Body of pancreas (tissue), 4 donors: ENCODE data around the gene AGBL4. TPM values are rescaled to one million over a fixed set of nuclear protein-coding genes. Genes with fewer than 3 reads are reported as not detected.

ENCODE experiments used
- ATAC-seq: fragments of 150-250 bp; one replicate; pipeline ENCODE4 v1.9.1; 2016
- DNase-seq, 4 donors: peaks; one replicate each; pipeline ENCODE4 v3.0.0-alpha.2; 2019
- H3K27ac ChIP-seq, 4 donors: fragments of 200-600 bp; sonication (generic); 1 replicate in 3 of 4; 2 replicates in 1 of 4; pipeline versions ENCODE4 v1.5.1 to v1.6.1; 2016 to 2019; ENCODE audit warnings: mild to moderate bottlenecking in 1 of 4, mixed read lengths in 1 of 4, moderate library complexity in 1 of 4
- H3K27me3 ChIP-seq, 2 donors: fragments of 200-600 bp; sonication (generic); one replicate each; pipeline ENCODE4 v1.6.0; 2016; ENCODE audit warnings: mild to moderate bottlenecking in 1 of 2
- H3K36me3 ChIP-seq, 2 donors: fragments of 200-600 bp; sonication (generic); replicated peaks in 1 of 2; 2 replicates each; pipeline ENCODE4 v1.5.1; 2016; ENCODE audit warnings: low read depth in 2 of 2; ENCODE audit not compliant: insufficient read depth in 1 of 2
- H3K4me1 ChIP-seq: fragments of 200-600 bp; sonication (generic); one replicate; pipeline ENCODE4 v1.6.0; 2016
- H3K4me3 ChIP-seq, 2 donors: fragments of 200-600 bp; sonication (generic); 1 replicate in 1 of 2; 2 replicates in 1 of 2; pipeline ENCODE4 v1.5.1; 2016 to 2019
- H3K9me3 ChIP-seq, 3 donors: fragments of 200-600 bp; sonication (generic); 1 replicate in 2 of 3; 2 replicates in 1 of 3; pipeline ENCODE4 v1.5.1; 2016
- CTCF ChIP-seq, 7 experiments: fragments of 450-650 bp in 4 of 7; fragments of 200-600 bp in 3 of 7; sonication (generic) in 3 of 7; IDR thresholded peaks; one replicate each; pipeline ENCODE4 v1.5.1; 2016 to 2019; ENCODE audit warnings: antibody characterized with exemption in 7 of 7
- POLR2A ChIP-seq, 3 donors: fragments of 450-650 bp; IDR thresholded peaks; one replicate each; pipeline ENCODE4 v1.6.1; 2016; ENCODE audit warnings: antibody characterized with exemption in 3 of 3, mild to moderate bottlenecking in 2 of 3
- WGBS, 2 donors: methylation state at CpG; one replicate each; pipeline ENCODE4 v1.1.5; 2017; 5-methylcytosine and 5-hydroxymethylcytosine counted together
- intact Hi-C: fragments of 100-400 bp; cut with DNase I; formaldehyde crosslinking; loops from one replicate; pipeline ENCODE4 v1.15.1; 2023
- total RNA-seq, 2 donors: library from RNA; depleted of rRNA; stranded (reverse); fragments of >200 nt; gene quantifications; one replicate each; pipeline ENCODE4 v1.1.0, GENCODE V29; 2016

AGBL4 gene
- total RNA-seq, 2 donors from 2014 or later = 0.33 to 0.78 TPM

- TF ChIP-seq CTCF (IDR thresholded peaks at IDR 0.05) = no peak
- no peak for TF ChIP-seq POLR2A (IDR thresholded peaks at IDR 0.05)
- H3K36me3 ChIP-seq = no peaks in the 10 kb centered on the region
- no peak overlapping the region for H3K4me3 ChIP-seq
- no peaks in the 10 kb centered on the region for H3K9me3 ChIP-seq
- ATAC-seq (no peak), DNase-seq (no peak)
- H3K27ac ChIP-seq = no peak overlapping the region
- 71 to 90% methylated on average over 6 of the region's 6 CpGs for WGBS, 2 donors
- no peaks in the 10 kb centered on the region for H3K27me3 ChIP-seq
- no peaks in the 10 kb centered on the region for H3K4me1 ChIP-seq
- intact Hi-C loops = no loop called here
These were observed 1083.9 kb downstream of the AGBL4 start for GRCh38 chr1:48939828-48940227.

- H3K27ac ChIP-seq = no peak overlapping the region
- H3K4me3 ChIP-seq = no peak overlapping the region
- TF ChIP-seq POLR2A (IDR thresholded peaks at IDR 0.05) = no peak
- no peak for TF ChIP-seq CTCF (IDR thresholded peaks at IDR 0.05)
- DNase-seq (no peak), ATAC-seq (no peak)
- no peaks in the 10 kb centered on the region for H3K9me3 ChIP-seq
- intact Hi-C loops = no loop called here
- H3K27me3 ChIP-seq = no peaks in the 10 kb centered on the region
- H3K4me1 ChIP-seq = no peaks in the 10 kb centered on the region
- H3K36me3 ChIP-seq = no peaks in the 10 kb centered on the region
- 51 to 58% methylated on average over 3 of the region's 3 CpGs for WGBS, 2 donors
These were observed 1084.7 kb downstream of the AGBL4 start for GRCh38 chr1:48939042-48939441.

DNA sequence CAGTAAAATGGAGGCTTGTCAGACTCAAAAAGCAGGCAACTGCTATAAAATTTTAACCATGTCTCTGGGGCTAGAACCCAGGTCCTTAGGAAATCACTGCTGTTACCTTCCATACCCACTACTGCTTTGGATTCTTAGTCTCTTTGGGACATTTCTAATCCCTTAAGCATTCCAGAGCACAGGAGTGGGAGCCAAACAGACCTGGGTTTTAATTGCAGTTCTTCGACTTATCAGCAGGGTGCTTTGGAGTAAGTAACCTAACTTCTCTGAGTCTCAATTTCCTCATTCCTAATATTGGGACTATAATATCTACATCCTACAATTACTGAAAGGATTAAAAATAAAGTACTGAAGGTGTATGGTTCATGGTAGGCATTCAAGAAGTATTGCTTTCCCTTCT lies 1086.0 kb downstream of the AGBL4 start:
- Histone ChIP-seq H3K9me3 (no peaks in the 10 kb centered on the region), H3K27ac (no peak overlapping the region), H3K4me1 (no peaks in the 10 kb centered on the region), H3K36me3 (no peaks in the 10 kb centered on the region), H3K27me3 (no peaks in the 10 kb centered on the region), H3K4me3 (no peak overlapping the region)
- ATAC-seq = no peak
- no peak for DNase-seq
- intact Hi-C loops = no loop called here
- WGBS, 2 donors = 62 to 83% methylated on average over 1 of the region's 1 CpG
- TF ChIP-seq CTCF (IDR thresholded peaks at IDR 0.05) = no peak
- TF ChIP-seq POLR2A (IDR thresholded peaks at IDR 0.05) = no peak

- no peak for DNase-seq
- no peaks in the 10 kb centered on the region for H3K9me3 ChIP-seq
- intact Hi-C loops = no loop called here
- no peaks in the 10 kb centered on the region for H3K4me1 ChIP-seq
- WGBS, 2 donors = 72 to 81% methylated on average over 2 of the region's 2 CpGs
- TF ChIP-seq CTCF (IDR thresholded peaks at IDR 0.05) (no peak), POLR2A (IDR thresholded peaks at IDR 0.05) (no peak)
- H3K4me3 ChIP-seq = no peak overlapping the region
- no peak overlapping the region for H3K27ac ChIP-seq
- H3K27me3 ChIP-seq = no peaks in the 10 kb centered on the region
- H3K36me3 ChIP-seq = no peaks in the 10 kb centered on the region
- ATAC-seq = no peak
These were observed 1087.3 kb downstream of the AGBL4 start for GRCh38 chr1:48936436-48936835.

GRCh38 chr1:48932366-48932765 lies 1091.4 kb downstream of the AGBL4 start:
- H3K36me3 ChIP-seq = no peaks in the 10 kb centered on the region
- H3K9me3 ChIP-seq = no peaks in the 10 kb centered on the region
- 31 to 38% methylated on average over 1 of the region's 1 CpG for WGBS, 2 donors
- no peak for DNase-seq
- intact Hi-C loops = no loop called here
- no peak for ATAC-seq
- no peaks in the 10 kb centered on the region for H3K4me1 ChIP-seq
- no peak overlapping the region for H3K4me3 ChIP-seq
- TF ChIP-seq CTCF (IDR thresholded peaks at IDR 0.05) = no peak
- TF ChIP-seq POLR2A (IDR thresholded peaks at IDR 0.05) = no peak
- H3K27ac ChIP-seq = no peak overlapping the region
- H3K27me3 ChIP-seq = no peaks in the 10 kb centered on the region
